Heart right ventricle (tissue), 16 donors: ENCODE measurements around the gene PIK3C3. TPM values are rescaled to one million over a fixed set of nuclear protein-coding genes. Genes with fewer than 3 reads are reported as not detected.

Source experiments
- ATAC-seq, 8 donors: fragments of 200-7000 bp; cut with Tn5 transposase; one replicate each; pipeline ENCODE4 v1.9.1; 2020; ENCODE audit warnings: mild to moderate bottlenecking in 8 of 8, moderate library complexity in 8 of 8, moderate number of reproducible peaks in 1 of 8
- DNase-seq, 2 donors: peaks; one replicate each; pipeline ENCODE4 v3.0.0-alpha.2; 2020
- H3K27ac ChIP-seq, 10 donors: fragments of 200-600 bp; sonication (generic) in 2 of 10; one replicate each; pipeline versions ENCODE4 v1.5.0 to v1.8.0; 2020 to 2022; ENCODE audit warnings: mild to moderate bottlenecking in 3 of 10
- H3K27me3 ChIP-seq, 7 donors: fragments of 200-600 bp; one replicate each; pipeline ENCODE4 v1.8.0; 2021 to 2022; ENCODE audit warnings: mild to moderate bottlenecking in 2 of 7
- H3K36me3 ChIP-seq, 9 donors: fragments of 200-600 bp; sonication (generic) in 1 of 9; one replicate each; pipeline versions ENCODE4 v1.5.0 to v1.8.0; 2020 to 2022; ENCODE audit warnings: mild to moderate bottlenecking in 2 of 9
- H3K4me1 ChIP-seq, 9 donors: fragments of 200-600 bp; sonication (generic) in 1 of 9; one replicate each; pipeline versions ENCODE4 v1.5.0 to v1.8.0; 2020 to 2022; ENCODE audit warnings: mild to moderate bottlenecking in 4 of 9
- H3K4me3 ChIP-seq, 10 donors: fragments of 200-600 bp; sonication (generic) in 2 of 10; one replicate each; pipeline versions ENCODE4 v1.5.0 to v1.8.0; 2020 to 2022; ENCODE audit warnings: mild to moderate bottlenecking in 7 of 10, moderate library complexity in 2 of 10
- H3K9me3 ChIP-seq, 11 donors: fragments of 200-600 bp in 10 of 11; sonication (generic) in 2 of 11; one replicate each; pipeline versions ENCODE4 v1.5.0 to v1.8.0; 2013 to 2022; ENCODE audit warnings: mild to moderate bottlenecking in 2 of 11, control low read depth in 1 of 11, moderate library complexity in 1 of 11
- CTCF ChIP-seq, 9 donors: fragments of 200-600 bp; sonication (generic) in 2 of 9; IDR thresholded peaks; one replicate each; pipeline versions ENCODE4 v1.5.0 to v1.8.0; 2021 to 2022; ENCODE audit warnings: antibody characterized with exemption in 9 of 9, mild to moderate bottlenecking in 5 of 9, moderate library complexity in 1 of 9
- WGBS, 2 donors: extraction: QIAGEN DNeasy Blood & Tissue Kit; methylation state at CpG; one replicate each; pipeline ENCODE4 v1.1.7; 2013; ENCODE audit warnings: inconsistent platforms in 1 of 2; 5-methylcytosine and 5-hydroxymethylcytosine counted together
- intact Hi-C, 10 donors: fragments of 100-400 bp; cut with DNase I; formaldehyde crosslinking; loops; one replicate each; pipeline versions ENCODE4 v1.11.1 to v1.14.2; 2022
- polyA plus RNA-seq, 2 donors: library from polyadenylated mRNA; stranded (reverse); fragments of 200-250 nt; gene quantifications; one replicate each; pipeline ENCODE4 v1.2.3, GENCODE V29; 2013
- total RNA-seq, 10 donors: library from RNA; stranded (reverse); fragmentation: NEBNext Ultra II Directional in 3 of 10; extraction: Animal tissue kit (Norgen Biotek cat#: 25700) in 3 of 10; gene quantifications; one replicate each; pipeline versions ENCODE4 v1.2.1 to v1.2.4, GENCODE V29; 2021 to 2023
- donor health status: Arrhythmogenic right ventricular cardiomyopathy.
- donor health status: ischemic (EF 13 %, LVEDD 7.1; RV severe dilation, severe dysfunction).
- donor health status: healthy with polysubstance abuse.
- donor health status: DM: no; HTN: yes; CAD: no.
- donor health status: DM: no; HTN: no; CAD: no.
- donor health status: ischemic (EF 25% LVEDD 6.9; RV normal size, moderate dysfunction).
- donor health status: ischemic (EF 25% LVEDD 5.7; RV mildly dilated, moderate dysfunction).
- donor health status: healthy.
- donor health status: DM: yes; HTN: yes; CAD: no.
- donor health status: Ischemic cardiomyopathy.
- donor health status: ischemic (EF 35%, LVEDD 5.7; RV mildly dilated, moderate dysfunction).
- donor health status: nonischemic (EF 11% LVEDD 7.7; RV severe dilation, severe dysfunction).
- donor health status: DM: yes; HTN: yes; CAD: no.
- donor health status: PGD.
- donor health status: ischemic (EF 29% LVEDD 5.4; RV normal size, mild dysfunction).
- donor health status: nonischemic (EF 23%, LVEDD 6.1; RV moderate dilation, normal function).

The PIK3C3 gene
- total and polyA plus RNA-seq, 12 donors, result 20.8 to 41.4 (median 30.9) TPM

- Histone ChIP-seq H3K4me1 (no peaks in the 10 kb centered on the region), H3K4me3 (no peak overlapping the region), H3K9me3 (no peaks in the 10 kb centered on the region), H3K27ac (no peak overlapping the region), H3K27me3 (no peaks in the 10 kb centered on the region), H3K36me3 (peaks cover 0 to 98% (median 0%) of the 10 kb centered on the region in 9 donors)
- intact Hi-C loops, result no loop called here
- WGBS, 2 donors, result 96 to 97% methylated on average over 4 of the region's 4 CpGs
- DNase-seq (no peak), ATAC-seq (no peak)
- TF ChIP-seq CTCF (IDR thresholded peaks at IDR 0.05), result no peak
Measured at GRCh38 chr18:42011053-42011452, 56.0 kb downstream of the PIK3C3 start.

- WGBS, 2 donors, result 89 to 93% methylated on average over 4 of the region's 4 CpGs
- intact Hi-C loops, result no loop called here
Measured at GRCh38 chr18:42018831-42019230, 63.8 kb downstream of the PIK3C3 start.

GRCh38 chr18:42024131-42024530 is 69.1 kb downstream of the PIK3C3 start:
- ATAC-seq (no peak), DNase-seq (no peak)
- Histone ChIP-seq H3K4me1 (no peaks in the 10 kb centered on the region), H3K27me3 (no peaks in the 10 kb centered on the region), H3K4me3 (no peak overlapping the region), H3K9me3 (no peaks in the 10 kb centered on the region), H3K27ac (no peak overlapping the region), H3K36me3 (peaks cover 0 to 87% (median 16%) of the 10 kb centered on the region in 9 donors)
- intact Hi-C loops, result no loop called here
- 98 to 100% methylated on average over 1 of the region's 1 CpG for WGBS, 2 donors
- TF ChIP-seq CTCF (IDR thresholded peaks at IDR 0.05), result no peak

More at GRCh38 chr18:42018831-42019230, 63.8 kb downstream of the PIK3C3 start:
- Histone ChIP-seq H3K36me3 (peaks cover 0 to 99% (median 19%) of the 10 kb centered on the region in 9 donors), H3K27me3 (no peaks in the 10 kb centered on the region), H3K4me1 (no peaks in the 10 kb centered on the region), H3K9me3 (no peaks in the 10 kb centered on the region), H3K27ac (no peak overlapping the region), H3K4me3 (no peak overlapping the region)
- ATAC-seq (no peak), DNase-seq (no peak)
- no peak for TF ChIP-seq CTCF (IDR thresholded peaks at IDR 0.05)

- DNase-seq (no peak), ATAC-seq (no peak)
- Histone ChIP-seq H3K9me3 (no peaks in the 10 kb centered on the region), H3K27me3 (no peaks in the 10 kb centered on the region), H3K36me3 (peaks cover 0 to 87% (median 13%) of the 10 kb centered on the region in 9 donors), H3K27ac (no peak overlapping the region), H3K4me3 (no peak overlapping the region), H3K4me1 (no peaks in the 10 kb centered on the region)
- 96 to 98% methylated on average over 1 of the region's 1 CpG for WGBS, 2 donors
- intact Hi-C loops, result no loop called here
- TF ChIP-seq CTCF (IDR thresholded peaks at IDR 0.05), result no peak
Measured at GRCh38 chr18:42025491-42025890, 70.5 kb downstream of the PIK3C3 start.
